ENCODE data around the gene LDAH.

The LDAH gene

DNA sequence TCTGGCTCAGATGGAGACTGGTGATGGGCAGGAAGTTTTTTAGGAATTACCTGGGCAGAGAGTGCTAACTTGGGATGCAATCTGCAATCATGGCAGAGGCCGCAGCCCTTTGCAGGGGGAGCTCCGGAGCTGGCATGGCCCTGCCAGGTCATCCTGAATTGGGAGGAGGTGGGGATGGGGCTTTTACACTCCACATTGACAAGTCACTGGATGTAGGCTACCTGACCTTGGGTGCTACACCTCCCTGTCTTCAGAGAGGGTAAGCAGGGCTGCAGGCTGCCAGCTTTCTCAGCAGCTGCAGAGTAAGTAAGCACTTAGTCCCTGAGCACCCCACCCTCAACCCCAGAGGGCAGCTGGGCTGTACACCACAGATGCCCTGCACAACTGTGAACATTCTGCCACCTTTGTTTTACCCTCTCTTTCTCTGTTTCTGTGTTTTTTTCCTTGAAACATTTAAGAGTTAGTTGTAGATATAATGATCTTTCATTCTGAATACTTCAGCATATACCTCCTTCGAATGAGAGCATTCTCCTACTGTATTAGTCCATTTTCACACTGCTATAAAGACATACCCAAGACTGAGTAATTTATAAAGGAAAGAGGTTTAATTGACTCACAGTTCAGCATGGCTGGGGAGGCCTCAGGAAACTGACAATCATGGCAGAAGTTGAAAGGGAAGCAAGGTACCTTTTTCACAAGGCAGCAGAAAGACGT lies 165.2 kb downstream of the LDAH start:
- TF ChIP-seq, protein P1, sequence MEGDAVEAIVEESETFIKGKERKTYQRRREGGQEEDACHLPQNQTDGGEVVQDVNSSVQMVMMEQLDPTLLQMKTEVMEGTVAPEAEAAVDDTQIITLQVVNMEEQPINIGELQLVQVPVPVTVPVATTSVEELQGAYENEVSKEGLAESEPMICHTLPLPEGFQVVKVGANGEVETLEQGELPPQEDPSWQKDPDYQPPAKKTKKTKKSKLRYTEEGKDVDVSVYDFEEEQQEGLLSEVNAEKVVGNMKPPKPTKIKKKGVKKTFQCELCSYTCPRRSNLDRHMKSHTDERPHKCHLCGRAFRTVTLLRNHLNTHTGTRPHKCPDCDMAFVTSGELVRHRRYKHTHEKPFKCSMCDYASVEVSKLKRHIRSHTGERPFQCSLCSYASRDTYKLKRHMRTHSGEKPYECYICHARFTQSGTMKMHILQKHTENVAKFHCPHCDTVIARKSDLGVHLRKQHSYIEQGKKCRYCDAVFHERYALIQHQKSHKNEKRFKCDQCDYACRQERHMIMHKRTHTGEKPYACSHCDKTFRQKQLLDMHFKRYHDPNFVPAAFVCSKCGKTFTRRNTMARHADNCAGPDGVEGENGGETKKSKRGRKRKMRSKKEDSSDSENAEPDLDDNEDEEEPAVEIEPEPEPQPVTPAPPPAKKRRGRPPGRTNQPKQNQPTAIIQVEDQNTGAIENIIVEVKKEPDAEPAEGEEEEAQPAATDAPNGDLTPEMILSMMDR (IDR thresholded peaks at IDR 0.05; ENCODE audit: insufficient read depth, low read depth, low read length, missing control alignments), result no peak
- DNase-seq (ENCODE audit: low read depth), result no peak
- no peak overlapping the region for H3K4me3 ChIP-seq (ENCODE audit: low read length)

DNA sequence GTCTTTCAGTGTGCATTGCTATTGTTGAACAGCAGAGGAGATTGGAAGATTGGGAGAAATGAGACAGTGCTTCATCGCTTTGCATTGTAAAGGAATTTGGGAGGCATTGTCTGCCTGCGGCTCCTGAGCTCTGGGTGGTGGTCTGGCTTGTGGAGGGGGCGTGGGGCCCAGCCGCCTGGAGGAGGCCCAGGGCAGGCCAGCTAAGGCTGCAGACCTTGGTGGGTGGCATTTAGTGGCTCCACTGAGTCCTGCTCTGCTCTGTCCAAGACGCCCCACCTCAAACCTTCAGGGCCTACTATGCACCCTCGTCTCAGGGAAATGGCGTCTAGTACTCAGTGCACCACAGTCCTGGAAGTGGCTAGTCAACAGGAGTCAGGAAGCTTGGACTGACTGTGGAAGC lies 166.3 kb downstream of the LDAH start:
- no peak overlapping the region for H3K4me3 ChIP-seq (ENCODE audit: low read length)
- no peak for DNase-seq (ENCODE audit: low read depth)
- TF ChIP-seq, protein P1 (IDR thresholded peaks at IDR 0.05; ENCODE audit: insufficient read depth, low read depth, low read length, missing control alignments), result no peak

DNA sequence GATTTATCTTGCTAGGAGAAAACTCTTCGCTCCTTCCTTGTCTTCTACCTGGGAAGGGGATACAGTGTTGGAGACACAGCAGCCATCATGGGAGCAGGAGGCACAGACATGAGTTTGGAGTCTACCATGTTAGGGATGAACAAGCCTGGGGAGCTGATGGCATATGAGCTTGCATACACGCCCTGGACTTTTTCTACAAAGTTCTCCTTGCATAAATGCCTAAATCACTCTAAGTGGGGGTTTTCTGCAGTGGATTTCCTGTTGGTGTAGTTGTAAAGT lies 168.4 kb downstream of the LDAH start:
- no peak overlapping the region for H3K4me3 ChIP-seq (ENCODE audit: low read length)
- DNase-seq (ENCODE audit: low read depth), result no peak
- TF ChIP-seq, protein P1 (IDR thresholded peaks at IDR 0.05; ENCODE audit: insufficient read depth, low read depth, low read length, missing control alignments), result no peak

DNA sequence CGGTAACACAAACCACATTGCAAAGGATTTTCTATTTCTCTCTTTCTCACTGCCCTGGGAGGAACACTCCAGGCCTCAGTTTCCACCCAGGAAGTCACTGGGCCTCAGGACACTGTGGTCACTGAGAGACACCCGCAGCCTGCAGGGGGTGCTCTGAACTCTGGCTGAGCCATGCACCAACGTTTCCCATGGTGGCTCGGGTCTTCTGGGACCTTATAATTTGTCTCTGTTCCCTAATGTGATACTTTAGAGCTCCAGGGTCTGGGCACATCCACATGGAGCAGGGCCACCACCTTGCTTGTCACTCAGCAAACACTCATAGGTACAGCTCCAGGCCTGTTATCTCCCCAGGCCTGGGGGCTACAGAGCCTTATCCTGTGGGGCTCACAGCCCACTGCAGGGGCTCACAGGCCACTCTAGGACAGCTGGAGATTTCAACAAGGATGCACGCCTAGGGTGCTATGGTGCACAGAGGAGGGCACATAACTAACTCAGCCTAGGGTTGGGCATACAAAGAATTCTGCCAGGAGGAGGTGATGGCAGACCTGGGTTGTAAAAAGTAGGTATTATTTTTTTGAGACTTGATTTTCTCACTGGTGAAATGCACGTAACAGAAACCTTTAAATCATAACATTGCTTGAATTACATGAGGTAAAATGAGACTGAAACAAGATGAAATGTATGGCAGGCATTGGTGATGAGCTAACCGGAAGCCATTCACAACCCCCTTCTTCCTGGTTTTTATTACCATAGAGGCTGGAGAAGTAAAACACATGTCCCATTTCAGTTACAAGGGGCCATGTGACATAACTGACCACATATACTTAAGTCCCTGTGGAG lies 169.0 kb downstream of the LDAH start:
- no peak for DNase-seq (ENCODE audit: low read depth)
- TF ChIP-seq, protein P1 (IDR thresholded peaks at IDR 0.05; ENCODE audit: insufficient read depth, low read depth, low read length, missing control alignments), result no peak
- no peak overlapping the region for H3K4me3 ChIP-seq (ENCODE audit: low read length)

DNA sequence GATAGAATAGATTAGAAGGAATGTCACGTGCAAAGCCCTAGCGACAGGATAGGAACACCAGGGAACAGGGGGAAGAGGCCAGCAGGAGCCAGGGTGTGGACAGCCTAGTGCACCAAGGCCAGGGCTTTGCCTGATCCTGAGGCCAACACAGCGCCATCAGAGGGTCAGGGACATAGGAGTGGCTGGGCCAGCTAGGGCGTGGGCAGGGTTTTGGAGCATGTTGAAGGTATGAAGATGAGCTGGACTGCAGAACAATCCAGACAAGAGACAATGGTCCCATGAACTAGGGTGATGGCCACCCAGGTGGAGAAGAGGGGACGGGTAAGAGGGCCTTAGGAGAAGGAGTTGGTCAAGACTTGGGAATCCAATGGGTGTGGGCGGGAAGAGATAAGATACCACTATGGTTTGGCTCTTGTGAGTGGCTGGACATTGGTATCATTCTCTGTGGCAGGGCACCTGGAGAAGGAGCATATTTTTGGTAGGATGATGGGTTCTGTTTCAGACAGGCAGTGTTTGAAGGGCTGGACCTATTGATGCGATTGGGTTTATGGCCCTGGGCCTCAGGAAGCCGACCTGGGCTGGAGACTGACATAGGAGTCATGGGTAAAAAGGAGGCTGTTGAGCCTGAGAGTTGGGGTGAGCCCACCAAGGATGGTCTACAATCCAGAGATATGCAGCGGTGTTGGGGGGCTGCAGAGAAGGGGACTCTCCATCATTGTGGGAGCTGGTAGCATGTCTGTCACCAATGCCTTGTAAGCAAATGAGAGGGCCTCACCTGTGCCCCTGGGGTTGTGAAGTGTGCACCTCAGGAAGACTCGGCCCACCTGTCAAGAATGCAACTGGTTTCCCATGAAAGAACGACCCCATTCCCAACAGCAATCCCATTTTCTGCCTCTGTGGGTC lies 170.0 kb downstream of the LDAH start:
- TF ChIP-seq, protein P1 (IDR thresholded peaks at IDR 0.05; ENCODE audit: insufficient read depth, low read depth, low read length, missing control alignments), result no peak
- no peak overlapping the region for H3K4me3 ChIP-seq (ENCODE audit: low read length)

DNA sequence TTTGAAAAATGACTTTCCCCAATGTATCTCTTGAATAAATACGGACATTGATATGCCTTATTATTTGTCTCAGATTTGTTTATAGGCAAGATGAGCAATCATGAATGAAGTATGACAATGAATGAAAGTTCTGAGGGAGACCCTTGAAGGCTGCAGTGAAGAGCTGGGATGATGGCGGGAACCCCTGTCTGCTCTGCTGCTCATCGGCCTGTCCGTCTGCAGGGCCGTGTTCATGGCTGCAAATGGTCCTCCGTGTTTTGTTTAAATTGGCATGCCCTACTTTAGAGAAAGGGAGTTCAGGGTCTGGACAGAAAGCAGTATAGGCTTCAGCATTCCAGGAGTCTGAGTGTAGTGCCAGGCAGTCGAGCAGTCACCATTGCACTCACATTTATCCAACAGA lies 170.8 kb downstream of the LDAH start:
- no peak overlapping the region for H3K4me3 ChIP-seq (ENCODE audit: low read length)
- no peak for DNase-seq (ENCODE audit: low read depth)
- TF ChIP-seq, protein P1 (IDR thresholded peaks at IDR 0.05; ENCODE audit: insufficient read depth, low read depth, low read length, missing control alignments), result no peak

More for the DNA sequence above, 170.0 kb downstream of the LDAH start:
- no peak for DNase-seq (ENCODE audit: low read depth)

All from epithelial cell of esophagus (primary cell).